Smooth muscle cell (in vitro differentiated cells): ENCODE measurements around the gene CACNA2D2. TPM values are rescaled to one million over a fixed set of nuclear protein-coding genes. Genes with fewer than 3 reads are reported as not detected.

Experiments
- DNase-seq: peaks from one replicate; lab custom pipeline; 2025; ENCODE audit not compliant: unreplicated experiment; lab: John Stamatoyannopoulos, UW
- H2AFZ ChIP-seq: fragments of 200-600 bp; sonication (generic); 2 replicates; pipeline ENCODE4 v1.6.0; 2016; ENCODE audit warnings: antibody characterized with exemption, low read depth, mild to moderate bottlenecking
- H3F3A ChIP-seq: fragments of 200-600 bp; sonication (generic); 2 replicates; pipeline ENCODE4 v1.6.0; 2017; ENCODE audit warnings: antibody characterized with exemption, low read depth
- H3K27ac ChIP-seq: fragments of 200-600 bp; sonication (generic); 2 replicates; pipeline ENCODE4 v1.5.1; 2016; ENCODE audit warnings: low read depth, mild to moderate bottlenecking
- H3K27me3 ChIP-seq: fragments of 200-600 bp; sonication (generic); 2 replicates; pipeline ENCODE4 v1.6.1; 2016; ENCODE audit warnings: low read depth, mild to moderate bottlenecking
- H3K36me3 ChIP-seq: fragments of 200-600 bp; sonication (generic); 2 replicates; pipeline ENCODE4 v1.5.1; 2016; ENCODE audit warnings: low read depth
- H3K4me1 ChIP-seq: fragments of 200-600 bp; sonication (generic); 2 replicates; pipeline ENCODE4 v1.5.1; 2016; ENCODE audit warnings: low read depth
- H3K4me2 ChIP-seq: fragments of 200-600 bp; sonication (generic); 2 replicates; pipeline ENCODE4 v1.6.0; 2016; ENCODE audit warnings: mild to moderate bottlenecking
- H3K4me3 ChIP-seq: fragments of 200-600 bp; sonication (generic); 2 replicates; pipeline ENCODE4 v1.5.1; 2016; ENCODE audit warnings: mild to moderate bottlenecking
- H3K79me2 ChIP-seq: fragments of 200-600 bp; sonication (generic); 2 replicates; pipeline ENCODE4 v1.6.0; 2016; ENCODE audit warnings: low read depth, mild to moderate bottlenecking
- H3K9ac ChIP-seq: fragments of 200-600 bp; sonication (generic); 2 replicates; pipeline ENCODE4 v1.6.0; 2016; ENCODE audit warnings: low read depth
- H3K9me3 ChIP-seq: fragments of 200-600 bp; sonication (generic); replicated peaks from 2 replicates; pipeline ENCODE4 v1.5.1; 2016; ENCODE audit warnings: low read depth
- H4K20me1 ChIP-seq: fragments of 200-600 bp; sonication (generic); 2 replicates; pipeline ENCODE4 v1.6.0; 2016; ENCODE audit warnings: low read depth
- CTCF ChIP-seq: fragments of 200-600 bp; sonication (generic); IDR thresholded peaks from 2 replicates; pipeline ENCODE4 v1.5.1; 2017; ENCODE audit warnings: borderline replicate concordance, mild to moderate bottlenecking, antibody characterized with exemption; ENCODE audit not compliant: insufficient read depth, poor library complexity, severe bottlenecking
- WGBS: methylation state at CpG from one replicate; pipeline ENCODE4 v1.1.7; 2016; ENCODE audit warnings: low lambda C conversion rate; 5-methylcytosine and 5-hydroxymethylcytosine counted together
- polyA plus RNA-seq: library from polyadenylated mRNA; unstranded; fragments of >200 nt; fragmentation: Nextera tagmentation; extraction: Ambion mirVana; gene quantifications from 2 replicates; pipeline ENCODE4 v1.2.1, GENCODE V29; 2016
- total RNA-seq: library from RNA; depleted of rRNA; stranded (reverse); fragments of >200 nt; gene quantifications from 2 replicates; pipeline ENCODE4 v1.2.3, GENCODE V29; 2014

Gene CACNA2D2
- total and polyA plus RNA-seq, 2 experiments from 2014 or later = 0.27 to 0.51 TPM

- no peak for TF ChIP-seq CTCF
- WGBS = 24% methylated on average over 8 of the region's 8 CpGs
- no peaks in the 10 kb centered on the region for H3K36me3 ChIP-seq
- peak overlapping the region; percentile 64 for H3K4me3 ChIP-seq
- H3K4me1 ChIP-seq = peaks cover 26% of the 10 kb centered on the region
- H2AFZ ChIP-seq = peak overlapping the region; percentile 76
- H4K20me1 ChIP-seq = peaks cover 41% of the 10 kb centered on the region
- H3K27me3 ChIP-seq = no peaks in the 10 kb centered on the region
- no peak overlapping the region for H3K27ac ChIP-seq
- H3K9me3 ChIP-seq = no peaks in the 10 kb centered on the region
- no peak overlapping the region for H3K9ac ChIP-seq
- no peak for DNase-seq
- H3K4me2 ChIP-seq = peak overlapping the region; percentile 92
- no peaks in the 10 kb centered on the region for H3F3A ChIP-seq
- peaks cover 39% of the 10 kb centered on the region for H3K79me2 ChIP-seq
These were observed 143.7 kb downstream of the CACNA2D2 start for GRCh38 chr3:50359760-50360110.

GRCh38 chr3:50358911-50359759 is 144.3 kb downstream of the CACNA2D2 start, which contains the start of gene TMEM115:
TSS of gene TMEM115 (minus strand) at chr3:50359521. CDS start at chr3:50359063, 458 bp downstream.
- TF ChIP-seq CTCF = no peak
- Histone ChIP-seq H3K9ac (peak within 1 kb of the TSS; percentile 93), H3K36me3 (no peaks in the 10 kb centered on the region), H4K20me1 (peaks cover 41% of the 10 kb centered on the region), H3K4me2 (peak within 1 kb of the TSS; percentile 92), H3K4me3 (peak within 1 kb of the TSS; percentile 64), H2AFZ (peak within 1 kb of the TSS; percentile 76), H3F3A (no peaks in the 10 kb centered on the region), H3K4me1 (peaks cover 23% of the 10 kb centered on the region), H3K9me3 (no peaks in the 10 kb centered on the region), H3K27me3 (no peaks in the 10 kb centered on the region), H3K79me2 (peaks cover 39% of the 10 kb centered on the region), H3K27ac (peak within 1 kb of the TSS; percentile 71)
- 9% methylated on average over 63 of the region's 64 CpGs for WGBS
- peak; percentile 80 for DNase-seq

GRCh38 chr3:50358355-50358910 is 145.0 kb downstream of the CACNA2D2 start:
- Histone ChIP-seq H3K27me3 (no peaks in the 10 kb centered on the region), H2AFZ (no peak overlapping the region), H3K36me3 (no peaks in the 10 kb centered on the region), H3K79me2 (peaks cover 39% of the 10 kb centered on the region), H3K9me3 (no peaks in the 10 kb centered on the region), H3K27ac (peak overlapping the region; percentile 71), H4K20me1 (peaks cover 41% of the 10 kb centered on the region), H3K4me1 (peaks cover 23% of the 10 kb centered on the region), H3K9ac (peak overlapping the region; percentile 93), H3F3A (no peaks in the 10 kb centered on the region), H3K4me3 (peak overlapping the region; percentile 64), H3K4me2 (peak overlapping the region; percentile 92)
- TF ChIP-seq CTCF = no peak
- DNase-seq = no peak
- 84% methylated on average over 24 of the region's 24 CpGs for WGBS
